ENCODE results near the gene NOX5. TPM values are rescaled to one million over a fixed set of nuclear protein-coding genes. Genes with fewer than 3 reads are reported as not detected.

NOX5 gene
- total and polyA plus RNA-seq, 2 of the 13 experiments (the other 11 are each of a cell fraction or from before 2014, with no cell fraction given) = not detected

- Histone ChIP-seq H3K79me2 (ENCODE audit: insufficient read depth, low read length) (no peaks in the 10 kb centered on the region), H3K4me1 (ENCODE audit: insufficient read depth, low read length) (peaks cover 12% of the 10 kb centered on the region), H3K36me3 (replicated peaks in 1 of 2; ENCODE audit: control insufficient read depth in 1 of 2, insufficient read depth in 2 of 2, low read length in 2 of 2) (no peaks in the 10 kb centered on the region), H3K9me3 (ENCODE audit: low read length) (peaks cover 8% of the 10 kb centered on the region; the same call in 1 of the 2 replicates), H3K4me3 (replicated peaks in 1 of 3; ENCODE audit: insufficient read depth in 1 of 3, low read depth in 2 of 3, low read length in 3 of 3) (no peak overlapping the region), H3K4me2 (ENCODE audit: low read depth, low read length) (peak overlapping the region; percentile 41; the same call in 1 of the 2 replicates), H3K9ac (ENCODE audit: insufficient read depth, low read depth, low read length) (no peak overlapping the region), H3K27ac (ENCODE audit: extremely low read length, insufficient read depth, low read length) (no peak overlapping the region), H3K27me3 (ENCODE audit: control insufficient read depth in 1 of 2, insufficient read depth in 2 of 2, low read length in 2 of 2) (peaks cover 0 to 11% of the 10 kb centered on the region in 2 experiments; a peak in 3 of 5 replicates), H2AFZ (ENCODE audit: low read length) (no peak overlapping the region), H4K20me1 (ENCODE audit: insufficient read depth, low read length) (no peaks in the 10 kb centered on the region)
- TF ChIP-seq ZNF616 (CRISPR knock-in tag; IDR thresholded peaks at IDR 0.05; ENCODE audit: low read depth) (no peak), ZNF713 (CRISPR knock-in tag; IDR thresholded peaks at IDR 0.05) (no peak), RFX5 (IDR thresholded peaks at IDR 0.05; ENCODE audit: low read depth, low read length) (peak; percentile 90), RARG (CRISPR knock-in tag; IDR thresholded peaks at IDR 0.05; ENCODE audit: low read depth) (no peak)
- 14% methylated on average over 9 of the region's 9 CpGs for WGBS (ENCODE audit: low lambda C conversion rate)
- in situ Hi-C loops (cut with HindIII; ENCODE audit: extremely low pct_ligation_motif_present, low pct_unique_long_range_greater_than_20kb) = no loop called here
- FAIRE-seq (no peak), DNase-seq (ENCODE audit: low spot score) (no peak), ATAC-seq (no peak; the same call in 1 of the 3 replicates)
- POLR2A ChIA-PET = no interaction called here
- CTCF ChIA-PET (ENCODE audit: low intra/inter-chr PET ratio, low total read pairs) = no interaction called here
- BruUV-seq (replicated peaks) = no TSS peak
- intact Hi-C loops (cut with micrococcal nuclease; ENCODE audit: unreplicated experiment) = no loop called here
These were observed 51.8 kb downstream of the NOX5 start for GRCh38 chr15:69066007-69066995.

GRCh38 chr15:69067296-69067695, 52.8 kb downstream of the NOX5 start:
- TF ChIP-seq ATF4 (CRISPR knock-in tag; IDR thresholded peaks at IDR 0.05) = peak in 1 of 2 experiments; percentile 14; a peak in 1 of 4 replicates
- TF ChIP-seq PHF21A (CRISPR knock-in tag; IDR thresholded peaks at IDR 0.05) = no peak
- TF ChIP-seq TCF7L2 (IDR thresholded peaks at IDR 0.05; ENCODE audit: low read depth, low read length) = no peak
- TF ChIP-seq KAT2B (IDR thresholded peaks at IDR 0.05; ENCODE audit: borderline replicate concordance, low read depth, low read length) = no peak
- ChIA-PET CTCF (ENCODE audit: low intra/inter-chr PET ratio, low total read pairs) (no interaction called here), POLR2A (no interaction called here)
- no peak overlapping the region for H3K4me2 ChIP-seq (ENCODE audit: low read depth, low read length)
- H3K27ac ChIP-seq (ENCODE audit: extremely low read length, insufficient read depth, low read length) = no peak overlapping the region
- in situ Hi-C loops (cut with HindIII; ENCODE audit: extremely low pct_ligation_motif_present, low pct_unique_long_range_greater_than_20kb) (no loop called here), intact Hi-C loops (cut with micrococcal nuclease; ENCODE audit: unreplicated experiment) (no loop called here)
- no peak for FAIRE-seq
- no peak for DNase-seq (ENCODE audit: low spot score)
- no peak overlapping the region for H3K9ac ChIP-seq (ENCODE audit: insufficient read depth, low read depth, low read length)
- H3K27me3 ChIP-seq (ENCODE audit: control insufficient read depth in 1 of 2, insufficient read depth in 2 of 2, low read length in 2 of 2) = peaks cover 0 to 20% of the 10 kb centered on the region in 2 experiments; a peak in 4 of 5 replicates
- H3K79me2 ChIP-seq (ENCODE audit: insufficient read depth, low read length) = no peaks in the 10 kb centered on the region
- no peaks in the 10 kb centered on the region for H4K20me1 ChIP-seq (ENCODE audit: insufficient read depth, low read length)
- BruUV-seq (replicated peaks) = no TSS peak
- 17% methylated on average over 1 of the region's 1 CpG for WGBS (ENCODE audit: low lambda C conversion rate)
- H3K4me3 ChIP-seq (replicated peaks in 1 of 3; ENCODE audit: insufficient read depth in 1 of 3, low read depth in 2 of 3, low read length in 3 of 3) = no peak overlapping the region
- peaks cover 12% of the 10 kb centered on the region for H3K4me1 ChIP-seq (ENCODE audit: insufficient read depth, low read length)
- no peak overlapping the region for H2AFZ ChIP-seq (ENCODE audit: low read length)
- H3K36me3 ChIP-seq (replicated peaks in 1 of 2; ENCODE audit: control insufficient read depth in 1 of 2, insufficient read depth in 2 of 2, low read length in 2 of 2) = no peaks in the 10 kb centered on the region
- H3K9me3 ChIP-seq (ENCODE audit: low read length) = peaks cover 8% of the 10 kb centered on the region; the same call in 1 of the 2 replicates
- ATAC-seq = no peak
